Measurements from ENCODE around the gene OR13A1.
"Not testable (repeated sequence)": the region's sequence is repeated elsewhere in the genome, so short reads cannot be mapped to it uniquely, and the experiment has no call there.

The OR13A1 gene

GRCh38 chr10:45315508-45315907 lies at the start of gene OR13A1:
Gene OR13A1, minus strand, starts transcription at chr10:45315608. Its CDS starts 11,186 bp downstream, at chr10:45304422.
- DNase-seq = no peak

- DNase-seq = not testable (repeated sequence)
Measured at GRCh38 chr10:45361983-45362799, 46.8 kb upstream of the OR13A1 start.

GRCh38 chr10:45358961-45359360 lies 43.6 kb upstream of the OR13A1 start:
- DNase-seq = not testable (repeated sequence)

- DNase-seq = no peak
Measured at GRCh38 chr10:45355494-45355893, 40.1 kb upstream of the OR13A1 start.

- DNase-seq = peak; percentile 85 to 93
Measured at GRCh38 chr10:45354261-45354660, 38.9 kb upstream of the OR13A1 start.

- DNase-seq = peak; percentile 72 to 79
Measured at GRCh38 chr10:45353186-45353585, 37.8 kb upstream of the OR13A1 start.

GRCh38 chr10:45348196-45348765 lies 32.9 kb upstream of the OR13A1 start:
- not testable (repeated sequence) for DNase-seq

- not testable (repeated sequence) for DNase-seq
Measured at GRCh38 chr10:45347464-45347863, 32.1 kb upstream of the OR13A1 start.

- not testable (repeated sequence) for DNase-seq
Measured at GRCh38 chr10:45346652-45347335, 31.4 kb upstream of the OR13A1 start.

- not testable (repeated sequence) for DNase-seq
Measured at GRCh38 chr10:45340420-45340819, 25.0 kb upstream of the OR13A1 start.

- DNase-seq = no peak
Measured at GRCh38 chr10:45339894-45340293, 24.5 kb upstream of the OR13A1 start.

GRCh38 chr10:45331824-45332223 lies 16.4 kb upstream of the OR13A1 start:
- not testable (repeated sequence) for DNase-seq

GRCh38 chr10:45326864-45327263 lies 11.5 kb upstream of the OR13A1 start:
- DNase-seq = not testable (repeated sequence)

- DNase-seq = peak; percentile 28 to 54
Measured at GRCh38 chr10:45325116-45325515, 9.7 kb upstream of the OR13A1 start.

- DNase-seq = no peak
Measured at GRCh38 chr10:45319702-45320101, 4.3 kb upstream of the OR13A1 start.

- no peak for DNase-seq
Measured at GRCh38 chr10:45313264-45313873, 2.0 kb downstream of the OR13A1 start.

GRCh38 chr10:45308707-45309106 lies 6.7 kb downstream of the OR13A1 start:
- DNase-seq = peak; percentile 47 to 58

GRCh38 chr10:45302573-45302972 lies 12.8 kb downstream of the OR13A1 start:
- no peak for DNase-seq

GRCh38 chr10:45298341-45298955 lies 17.0 kb downstream of the OR13A1 start:
- DNase-seq = peak; percentile 20 to 35

GRCh38 chr10:45294681-45295080 lies 20.7 kb downstream of the OR13A1 start:
- DNase-seq = no peak

GRCh38 chr10:45286980-45287379 lies 28.4 kb downstream of the OR13A1 start:
- DNase-seq = no peak

GRCh38 chr10:45282061-45282460 lies 33.3 kb downstream of the OR13A1 start:
- DNase-seq = no peak
